BJ (cell line): ENCODE results near the gene GORASP1. TPM values are rescaled to one million over a fixed set of nuclear protein-coding genes. Genes with fewer than 3 reads are reported as not detected.

ENCODE experiments used
- CTCF ChIA-PET: fragments of 350-600 bp; formaldehyde crosslinking; extraction: SDS; loops from one replicate; lab custom pipeline; 2021; ENCODE audit warnings: antibody characterized with exemption, inconsistent platforms; lab: Yijun Ruan, JAX
- POLR2A ChIA-PET: fragments of 300-600 bp; sonication (Branson Sonifier 250); formaldehyde crosslinking; extraction: SDS; loops from one replicate; lab custom pipeline; 2021; ENCODE audit warnings: antibody characterized with exemption; lab: Charles Lee
- DNase-seq: peaks from one replicate; pipeline ENCODE4 v3.0.0-alpha.2; 2011; ENCODE audit warnings: low read depth
- H3K27me3 ChIP-seq: 2 replicates; pipeline ENCODE4 v1.6.0; 2011; ENCODE audit warnings: low read length; ENCODE audit not compliant: control insufficient read depth, insufficient read depth
- H3K36me3 ChIP-seq: 2 replicates; pipeline ENCODE4 v1.5.1; 2011; ENCODE audit warnings: low read length; ENCODE audit not compliant: control insufficient read depth, insufficient read depth
- H3K4me3 ChIP-seq: 2 replicates; pipeline ENCODE4 v1.5.1; 2011; ENCODE audit warnings: low read depth, mild to moderate bottlenecking, control low read depth, low read length
- CTCF ChIP-seq: IDR thresholded peaks from 2 replicates; pipeline ENCODE4 v1.5.1; 2011; ENCODE audit warnings: low read depth, mild to moderate bottlenecking, control low read depth, inconsistent platforms, low read length, moderate library complexity; ENCODE audit not compliant: insufficient read depth
- polyA plus RNA-seq: library from polyadenylated mRNA; depleted of rRNA; stranded (reverse); fragments of >200 nt; gene quantifications from 2 replicates; pipeline ENCODE4 v1.2.3, GENCODE V29; 2011

Gene GORASP1
- polyA plus RNA-seq, 1 experiment: 87.0 TPM

- no peak for TF ChIP-seq CTCF
- peaks cover 38% of the 10 kb centered on the region for H3K36me3 ChIP-seq
- POLR2A ChIA-PET: no interaction called here
- DNase-seq: no peak
- H3K4me3 ChIP-seq: no peak overlapping the region
- CTCF ChIA-PET: interaction anchor here (1.1 to 2.1 kb wide), 2 partner anchors 190 to 191 kb away, joined by 4 to 8 read pairs; no protein-coding TSS in a partner anchor
- H3K27me3 ChIP-seq: no peaks in the 10 kb centered on the region
Observed at GRCh38 chr3:39097716-39098472, 9.5 kb downstream of the GORASP1 start.

GRCh38 chr3:39096775-39097174 lies 10.7 kb downstream of the GORASP1 start:
- no peak for DNase-seq
- ChIA-PET POLR2A (no interaction called here), CTCF (interaction anchor here (1.1 to 2.1 kb wide), 4 partner anchors 9 to 195 kb away, joined by 3 to 8 read pairs (median 4); no protein-coding TSS in a partner anchor)
- TF ChIP-seq CTCF: no peak
- Histone ChIP-seq H3K36me3 (peaks cover 40% of the 10 kb centered on the region), H3K27me3 (no peaks in the 10 kb centered on the region), H3K4me3 (no peak overlapping the region)

- DNase-seq: no peak
- POLR2A ChIA-PET: no interaction called here
- CTCF ChIA-PET: interaction anchor here (0.8 to 2.1 kb wide), 3 partner anchors 9 to 193 kb away, joined by 3 to 8 read pairs (median 3); no protein-coding TSS in a partner anchor
- no peak for TF ChIP-seq CTCF
- H3K27me3 ChIP-seq: no peaks in the 10 kb centered on the region
- H3K4me3 ChIP-seq: no peak overlapping the region
- peaks cover 38% of the 10 kb centered on the region for H3K36me3 ChIP-seq
Observed at GRCh38 chr3:39095778-39096177, 11.6 kb downstream of the GORASP1 start.

- Histone ChIP-seq H3K27me3 (no peaks in the 10 kb centered on the region), H3K36me3 (peaks cover 34% of the 10 kb centered on the region), H3K4me3 (no peak overlapping the region)
- TF ChIP-seq CTCF: no peak
- ChIA-PET POLR2A (interaction anchor here (0.6 kb wide), 1 partner anchor 42 kb away, joined by 3 read pairs; no protein-coding TSS in a partner anchor), CTCF (interaction anchor here (2.6 kb wide), 1 partner anchor 197 kb away, joined by 11 read pairs; no protein-coding TSS in a partner anchor)
- DNase-seq: no peak
Observed at GRCh38 chr3:39094851-39095677, 12.4 kb downstream of the GORASP1 start.

- Histone ChIP-seq H3K4me3 (no peak overlapping the region), H3K36me3 (peaks cover 8% of the 10 kb centered on the region), H3K27me3 (no peaks in the 10 kb centered on the region)
- CTCF ChIA-PET: interaction anchor here (1.9 kb wide), 1 partner anchor 197 kb away, joined by 5 read pairs; no protein-coding TSS in a partner anchor
- no peak for TF ChIP-seq CTCF
- POLR2A ChIA-PET: no interaction called here
- DNase-seq: no peak
Observed at GRCh38 chr3:39090922-39091321, 16.5 kb downstream of the GORASP1 start.
